Motor neuron (in vitro differentiated cells): ENCODE results near the gene CD1D. TPM values are rescaled to one million over a fixed set of nuclear protein-coding genes. Genes with fewer than 3 reads are reported as not detected.

Source experiments
- ATAC-seq, 8 experiments: fragments of 200-7000 bp; cut with Tn5 transposase; replicated peaks in 6 of 8; 2 replicates each; pipeline ENCODE4 v1.8.0; 2021; ENCODE audit warnings: mild to moderate bottlenecking in 8 of 8, moderate library complexity in 8 of 8
- H3K27ac ChIP-seq, 2 donors: fragments of 250-450 bp; sonication (Bioruptor Pico); 2 replicates each; pipeline ENCODE4 v1.9.0; 2021; ENCODE audit warnings: antibody characterized with exemption in 2 of 2, mild to moderate bottlenecking in 2 of 2, moderate library complexity in 1 of 2
- H3K4me1 ChIP-seq, 2 donors: fragments of 250-450 bp; sonication (Bioruptor Pico); replicated peaks in 1 of 2; 2 replicates each; pipeline ENCODE4 v1.6.1; 2021; ENCODE audit warnings: antibody characterized with exemption in 2 of 2, mild to moderate bottlenecking in 2 of 2, moderate library complexity in 1 of 2
- H3K4me3 ChIP-seq, 5 donors: fragments of 250-450 bp; sonication (Bioruptor Pico); 2 replicates each; pipeline ENCODE4 v1.9.0; 2021; ENCODE audit warnings: antibody characterized with exemption in 5 of 5, mild to moderate bottlenecking in 5 of 5, moderate library complexity in 4 of 5
- WGBS, 10 experiments: fragments of 450-650 bp; shearing (Covaris generic); methylation state at CpG; one replicate each; pipeline ENCODE4 v1.0.0; 2022; 5-methylcytosine and 5-hydroxymethylcytosine counted together
- in situ Hi-C, 9 experiments: fragments of 400-800 bp; cut with MboI; loops; one replicate each; pipeline ENCODE4 v1.15.0; 2021; ENCODE audit warnings: low sequenced_read_pairs in 9 of 9, low pct_unique_long_range_greater_than_20kb in 2 of 9; ENCODE audit not compliant: unreplicated experiment in 9 of 9
- total RNA-seq, 8 experiments: library from RNA; unstranded; fragments of 300-600 nt; gene quantifications; 2 replicates each; pipeline versions ENCODE4 v1.2.3 to v1.2.4, GENCODE V29; 2022

Gene CD1D
- total RNA-seq: 1 to 10 TPM in 1 of 8 experiments, under 1 TPM in 5, not detected in 2; 0.16 to 1.4 (median 0.20) TPM

- Histone ChIP-seq H3K4me3 (peak within 1 kb of the TSS; percentile 34 to 55 (median 39)), H3K27ac (no peak within 1 kb of the TSS), H3K4me1 (peaks cover 0 to 3% of the 10 kb centered on the region in 2 donors)
- in situ Hi-C loops: no loop called here
- ATAC-seq: peak; percentile 28 to 80 (median 70)
- 0 to 7% (median 3%) methylated on average over 6 to 43 of the region's 63 CpGs; no CpG with 5 or more reads in 3 of the 10 experiments for WGBS, 10 experiments
These were observed at the start of gene CD1D for GRCh38 chr1:158180741-158181576. Gene CD1D, plus strand, starts transcription at chr1:158180895. Its CDS starts 207 bp downstream, at chr1:158181102.

GRCh38 chr1:158131217-158131616 lies 49.5 kb upstream of the CD1D start:
- 43 to 88% (median 78%) methylated on average over 1 to 3 of the region's 3 CpGs; no CpG with 5 or more reads in 3 of the 10 experiments for WGBS, 10 experiments
- Histone ChIP-seq H3K4me3 (no peak overlapping the region), H3K4me1 (no peaks in the 10 kb centered on the region), H3K27ac (no peak overlapping the region)
- in situ Hi-C loops: loop anchor here in 2 of 9 experiments (25.0 kb wide), 1 partner anchor 544 kb away; the partner anchor contains the start of gene FCRL4 (in 2 of the 2)
- no peak for ATAC-seq

DNA sequence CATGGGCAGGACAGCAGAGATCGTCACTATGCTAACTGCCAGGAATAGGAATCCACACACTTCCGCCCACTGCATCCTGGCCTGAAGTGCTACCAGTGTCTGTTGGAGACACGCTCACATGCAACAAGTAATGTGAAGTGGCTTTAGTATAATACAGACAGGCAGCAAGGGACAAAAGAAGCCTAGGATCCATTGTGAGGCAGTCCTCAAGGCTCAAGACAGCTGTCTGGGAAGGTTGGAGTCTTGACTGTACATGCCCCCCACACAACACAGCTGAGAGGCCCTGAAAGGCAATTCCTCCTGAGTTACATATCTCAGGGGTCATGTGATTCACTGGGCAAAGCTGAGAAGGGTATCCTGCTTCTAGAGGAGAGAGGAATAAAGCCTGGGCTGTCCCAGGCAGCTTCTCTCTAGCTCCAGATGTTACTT lies 39.9 kb upstream of the CD1D start:
- Histone ChIP-seq H3K4me1 (peaks cover 0 to 11% of the 10 kb centered on the region in 2 donors), H3K27ac (no peak overlapping the region), H3K4me3 (no peak overlapping the region)
- peak in 7 of 8 experiments; percentile 19 to 62 (median 51) for ATAC-seq
- WGBS, 10 experiments: 85 to 100% (median 88%) methylated on average over 2 to 3 of the region's 3 CpGs; no CpG with 5 or more reads in 4 of the 10 experiments
- in situ Hi-C loops: loop anchor here in 2 of 9 experiments (25.0 kb wide), 1 partner anchor 553 kb away; the partner anchor contains the start of gene FCRL4 (in 2 of the 2)

GRCh38 chr1:158145173-158145719 lies 35.4 kb upstream of the CD1D start:
- H3K4me1 ChIP-seq: peaks cover 6 to 10% of the 10 kb centered on the region in 2 donors

DNA sequence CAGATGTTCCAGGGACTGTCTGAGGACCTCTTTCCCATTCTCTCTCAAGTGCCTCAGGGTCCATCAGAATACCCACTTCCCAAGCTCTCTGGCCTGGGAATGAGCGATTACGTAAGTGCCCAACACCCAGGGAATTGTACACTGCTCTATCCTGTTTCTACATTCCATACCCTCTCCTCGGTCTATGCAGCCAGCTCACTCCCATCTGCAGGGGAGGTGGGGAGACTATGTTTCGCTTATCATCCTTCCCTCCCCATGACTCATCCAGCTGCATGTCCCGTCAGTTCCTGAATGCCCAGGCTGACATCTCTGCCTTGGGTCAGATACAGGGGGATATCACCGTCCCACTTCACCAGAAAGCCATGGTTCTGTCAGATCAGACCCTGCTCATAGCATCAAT lies 34.5 kb upstream of the CD1D start:
- Histone ChIP-seq H3K4me1 (peaks cover under 1 to 6% of the 10 kb centered on the region in 2 donors), H3K27ac (no peak overlapping the region), H3K4me3 (no peak overlapping the region)
- peak in 2 of 8 experiments; percentile 50 to 71 for ATAC-seq
- in situ Hi-C loops: loop anchor here in 2 of 9 experiments (25.0 kb wide), 1 partner anchor 559 kb away; the partner anchor contains the start of gene FCRL4 (in 2 of the 2)
- WGBS, 10 experiments: 0 to 100% (median 89%) methylated on average over 1 to 4 of the region's 6 CpGs; no CpG with 5 or more reads in 6 of the 10 experiments

More at GRCh38 chr1:158145173-158145719, 35.4 kb upstream of the CD1D start:
- ATAC-seq: peak in 1 of 8 experiments; percentile 6
- in situ Hi-C loops: loop anchor here in 2 of 9 experiments (25.0 kb wide), 1 partner anchor 558 kb away; the partner anchor contains the start of gene FCRL4 (in 2 of the 2)
- H3K27ac ChIP-seq: no peak overlapping the region
- H3K4me3 ChIP-seq: no peak overlapping the region

GRCh38 chr1:158146739-158147138 lies 34.0 kb upstream of the CD1D start:
- H3K4me3 ChIP-seq: no peak overlapping the region
- H3K27ac ChIP-seq: no peak overlapping the region
- WGBS, 10 experiments: 39 to 100% (median 86%) methylated on average over 1 to 2 of the region's 2 CpGs; no CpG with 5 or more reads in 4 of the 10 experiments
- no peak for ATAC-seq
- in situ Hi-C loops: loop anchor here in 2 of 9 experiments (25.0 kb wide), 1 partner anchor 559 kb away; the partner anchor contains the start of gene FCRL4 (in 2 of the 2)
- H3K4me1 ChIP-seq: peaks cover 0 to 6% of the 10 kb centered on the region in 2 donors

GRCh38 chr1:158147401-158147800 lies 33.3 kb upstream of the CD1D start:
- Histone ChIP-seq H3K4me1 (peaks cover 0 to 6% of the 10 kb centered on the region in 2 donors), H3K27ac (no peak overlapping the region), H3K4me3 (no peak overlapping the region)
- ATAC-seq: no peak
- in situ Hi-C loops: loop anchor here in 2 of 9 experiments (25.0 kb wide), 1 partner anchor 560 kb away; the partner anchor contains the start of gene FCRL4 (in 2 of the 2)
- WGBS, 10 experiments: 17 to 100% (median 91%) methylated on average over 2 of the region's 2 CpGs; no CpG with 5 or more reads in 4 of the 10 experiments

DNA sequence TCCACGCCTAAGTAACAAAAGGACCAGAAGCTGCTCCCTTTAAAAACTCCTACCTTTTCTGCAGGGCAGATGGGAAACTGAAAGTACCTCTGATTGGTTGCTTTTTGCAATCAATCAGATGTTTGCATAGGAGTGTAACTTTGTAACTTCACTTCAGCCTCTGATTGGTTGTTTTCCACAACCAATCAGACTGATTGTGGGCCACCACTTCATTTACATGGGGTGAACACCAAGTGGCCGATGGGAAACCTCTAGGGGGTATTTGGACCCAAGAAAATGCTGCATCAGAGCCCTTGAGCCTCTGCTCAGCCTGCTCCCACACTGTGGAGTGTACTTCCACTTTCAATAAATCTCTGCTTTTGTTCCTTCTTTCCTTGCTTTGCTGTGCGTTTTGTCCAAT lies 32.8 kb upstream of the CD1D start:
- Histone ChIP-seq H3K27ac (no peak overlapping the region), H3K4me3 (no peak overlapping the region), H3K4me1 (peaks cover 0 to 6% of the 10 kb centered on the region in 2 donors)
- WGBS, 10 experiments: 64 to 100% (median 83%) methylated on average over 1 to 3 of the region's 3 CpGs; no CpG with 5 or more reads in 1 of the 10 experiments
- ATAC-seq: no peak
- in situ Hi-C loops: loop anchor here in 2 of 9 experiments (25.0 kb wide), 1 partner anchor 561 kb away; the partner anchor contains the start of gene FCRL4 (in 2 of the 2)

GRCh38 chr1:158148468-158148867 lies 32.2 kb upstream of the CD1D start:
- no peak overlapping the region for H3K27ac ChIP-seq
- no peak overlapping the region for H3K4me3 ChIP-seq
- in situ Hi-C loops: loop anchor here in 2 of 9 experiments (25.0 kb wide), 1 partner anchor 561 kb away; the partner anchor contains the start of gene FCRL4 (in 2 of the 2)
- no peak for ATAC-seq
- H3K4me1 ChIP-seq: peaks cover 0 to 6% of the 10 kb centered on the region in 2 donors
- WGBS, 10 experiments: 40 to 100% (median 86%) methylated on average over 1 of the region's 1 CpG; no CpG with 5 or more reads in 2 of the 10 experiments

- ATAC-seq: peak in 4 of 8 experiments; percentile 4 to 24 (median 12)
- Histone ChIP-seq H3K4me1 (peaks cover 0 to 6% of the 10 kb centered on the region in 2 donors), H3K27ac (no peak overlapping the region), H3K4me3 (peak overlapping the region; percentile 7 to 29 (median 24))
- in situ Hi-C loops: loop anchor here in 2 of 9 experiments (25.0 kb wide), 1 partner anchor 562 kb away; the partner anchor contains the start of gene FCRL4 (in 2 of the 2)
- WGBS, 10 experiments: 0 to 70% (median 31%) methylated on average over 2 to 8 of the region's 8 CpGs; no CpG with 5 or more reads in 4 of the 10 experiments
These were observed 31.5 kb upstream of the CD1D start for GRCh38 chr1:158149175-158149574.

GRCh38 chr1:158149577-158150269 lies 31.0 kb upstream of the CD1D start:
- in situ Hi-C loops: loop anchor here in 2 of 9 experiments (25.0 kb wide), 1 partner anchor 562 kb away; the partner anchor contains the start of gene FCRL4 (in 2 of the 2)
- ATAC-seq: peak; percentile 80 to 99 (median 98)
- no peak overlapping the region for H3K27ac ChIP-seq
- peaks cover 0 to 6% of the 10 kb centered on the region in 2 donors for H3K4me1 ChIP-seq
- 1 to 77% (median 22%) methylated on average over 8 to 28 of the region's 31 CpGs; no CpG with 5 or more reads in 1 of the 10 experiments for WGBS, 10 experiments
- peak overlapping the region; percentile 7 to 29 (median 24) for H3K4me3 ChIP-seq

- ATAC-seq: no peak
- H3K4me1 ChIP-seq: peaks cover 0 to 6% of the 10 kb centered on the region in 2 donors
- no peak overlapping the region for H3K27ac ChIP-seq
- no peak overlapping the region for H3K4me3 ChIP-seq
- WGBS, 10 experiments: 43 to 100% (median 83%) methylated on average over 1 of the region's 1 CpG; no CpG with 5 or more reads in 5 of the 10 experiments
- in situ Hi-C loops: no loop called here
These were observed 30.2 kb upstream of the CD1D start for GRCh38 chr1:158150523-158150922.
